NCI-H187 (cell line): Measurements from ENCODE around the gene EXOC6.

Source experiments
- DNase-seq, 2 experiments: peaks; one replicate each; lab custom pipeline; 2025; lab: John Stamatoyannopoulos, UW

EXOC6 gene

GRCh38 chr10:92832998-92833650, 15.2 kb upstream of the EXOC6 start:
- no peak for DNase-seq

- no peak for DNase-seq
Measured at GRCh38 chr10:92834331-92834730, 14.0 kb upstream of the EXOC6 start.

- DNase-seq: no peak
Measured at GRCh38 chr10:92834986-92835385, 13.3 kb upstream of the EXOC6 start.

- no peak for DNase-seq
Measured at GRCh38 chr10:92837456-92837855, 10.9 kb upstream of the EXOC6 start.

- no peak for DNase-seq
Measured at GRCh38 chr10:92839191-92840085, 8.9 kb upstream of the EXOC6 start.

- DNase-seq: no peak
Measured at GRCh38 chr10:92844746-92845145, 3.6 kb upstream of the EXOC6 start.

GRCh38 chr10:92845921-92846320, 2.4 kb upstream of the EXOC6 start:
- no peak for DNase-seq

GRCh38 chr10:92846344-92846743, 2.0 kb upstream of the EXOC6 start:
- no peak for DNase-seq

- no peak for DNase-seq
Measured at GRCh38 chr10:92846854-92847201, 1.5 kb upstream of the EXOC6 start.

GRCh38 chr10:92847202-92847864, 987 bp upstream of the EXOC6 start:
- DNase-seq: no peak

- no peak for DNase-seq
Measured at GRCh38 chr10:92848037-92848440, 281 bp upstream of the EXOC6 start.

GRCh38 chr10:92849234-92849525, 860 bp downstream of the EXOC6 start:
- DNase-seq: no peak

- no peak for DNase-seq
Measured at GRCh38 chr10:92849576-92850090, 1.3 kb downstream of the EXOC6 start.

- no peak for DNase-seq
Measured at GRCh38 chr10:92850185-92850584, 1.9 kb downstream of the EXOC6 start.

- no peak for DNase-seq
Measured at GRCh38 chr10:92851003-92851402, 2.7 kb downstream of the EXOC6 start.

- no peak for DNase-seq
Measured at GRCh38 chr10:92855560-92855959, 7.2 kb downstream of the EXOC6 start.

GRCh38 chr10:92857904-92858514, 9.7 kb downstream of the EXOC6 start:
- no peak for DNase-seq

GRCh38 chr10:92867235-92867634, 18.9 kb downstream of the EXOC6 start:
- DNase-seq: no peak

GRCh38 chr10:92868036-92868435, 19.7 kb downstream of the EXOC6 start:
- DNase-seq: no peak

GRCh38 chr10:92868557-92868956, 20.2 kb downstream of the EXOC6 start:
- DNase-seq: no peak

GRCh38 chr10:92873029-92873428, 24.7 kb downstream of the EXOC6 start:
- no peak for DNase-seq

GRCh38 chr10:92876509-92877036, 28.3 kb downstream of the EXOC6 start:
- DNase-seq: no peak
